Mesendoderm (in vitro differentiated cells): ENCODE results near the gene LRRC10.
A peak's percentile ranks its signal among the peaks of the same experiment; 100 is the strongest.

ENCODE experiments used
- DNase-seq: peaks from one replicate; pipeline ENCODE4 v3.0.0; 2013
- H2AK5ac ChIP-seq: 2 replicates; pipeline ENCODE4 v1.6.1; 2013; ENCODE audit warnings: low read length, inconsistent platforms
- H2BK120ac ChIP-seq: 2 replicates; pipeline ENCODE4 v1.6.1; 2013; ENCODE audit warnings: low read depth, mild to moderate bottlenecking, low read length, moderate library complexity, mixed read lengths
- H2BK15ac ChIP-seq: replicated peaks from 2 replicates; pipeline ENCODE4 v1.6.1; 2013; ENCODE audit warnings: low read depth, mild to moderate bottlenecking, moderate library complexity
- H2BK5ac ChIP-seq: 2 replicates; pipeline ENCODE4 v1.6.1; 2013; ENCODE audit warnings: low read length, inconsistent platforms
- H3K18ac ChIP-seq: 2 replicates; pipeline ENCODE4 v1.6.1; 2013; ENCODE audit warnings: mild to moderate bottlenecking, low read length, mixed read lengths
- H3K23ac ChIP-seq: one replicate; pipeline ENCODE4 v1.6.1; 2013; ENCODE audit warnings: low read length
- H3K27ac ChIP-seq: 2 replicates; pipeline ENCODE4 v1.5.1; 2013; ENCODE audit warnings: low read depth, mild to moderate bottlenecking, inconsistent platforms, low read length, moderate library complexity
- H3K27me3 ChIP-seq: 2 replicates; pipeline ENCODE4 v1.6.1; 2013; ENCODE audit warnings: low read length, control low read depth, mild to moderate bottlenecking, inconsistent platforms; ENCODE audit not compliant: insufficient read depth, poor library complexity
- H3K36me3 ChIP-seq: 2 replicates; pipeline ENCODE4 v1.6.1; 2013; ENCODE audit warnings: low read length, inconsistent platforms; ENCODE audit not compliant: control insufficient read depth, insufficient read depth
- H3K4ac ChIP-seq: one replicate; pipeline ENCODE4 v1.6.1; 2013; ENCODE audit warnings: low read depth, mild to moderate bottlenecking, low read length, moderate library complexity
- H3K4me1 ChIP-seq: 2 replicates; pipeline ENCODE4 v1.6.1; 2013; ENCODE audit warnings: low read depth, low read length, inconsistent platforms; ENCODE audit not compliant: control insufficient read depth
- H3K4me2 ChIP-seq: 2 replicates; pipeline ENCODE4 v1.6.1; 2013; ENCODE audit warnings: low read length
- H3K4me3 ChIP-seq: 2 replicates; pipeline ENCODE4 v1.5.1; 2013; ENCODE audit warnings: mild to moderate bottlenecking, low read length
- H3K56ac ChIP-seq: one replicate; pipeline ENCODE4 v1.6.1; 2013; ENCODE audit warnings: low read length
- H3K79me1 ChIP-seq: 2 replicates; pipeline ENCODE4 v1.6.1; 2013; ENCODE audit warnings: low read length, inconsistent platforms
- H3K79me2 ChIP-seq: 2 replicates; pipeline ENCODE4 v1.6.1; 2013; ENCODE audit warnings: mild to moderate bottlenecking, low read length; ENCODE audit not compliant: control insufficient read depth, insufficient read depth
- H3K9ac ChIP-seq: 2 replicates; pipeline ENCODE4 v1.6.1; 2013; ENCODE audit warnings: low read length, inconsistent platforms
- H4K5ac ChIP-seq: one replicate; pipeline ENCODE4 v1.6.1; 2013; ENCODE audit warnings: low read length
- H4K8ac ChIP-seq: one replicate; pipeline ENCODE4 v1.6.1; 2013; ENCODE audit warnings: low read depth, mild to moderate bottlenecking, control low read depth, low read length, moderate library complexity
- WGBS: extraction: QIAGEN DNeasy Blood & Tissue Kit; methylation state at CpG from one replicate; pipeline ENCODE4 v1.1.7; 2013; ENCODE audit warnings: low lambda C conversion rate, missing lambda C conversion rate; ENCODE audit not compliant: insufficient coverage; ENCODE audit errors: extremely low coverage; 5-methylcytosine and 5-hydroxymethylcytosine counted together

Gene LRRC10

DNA sequence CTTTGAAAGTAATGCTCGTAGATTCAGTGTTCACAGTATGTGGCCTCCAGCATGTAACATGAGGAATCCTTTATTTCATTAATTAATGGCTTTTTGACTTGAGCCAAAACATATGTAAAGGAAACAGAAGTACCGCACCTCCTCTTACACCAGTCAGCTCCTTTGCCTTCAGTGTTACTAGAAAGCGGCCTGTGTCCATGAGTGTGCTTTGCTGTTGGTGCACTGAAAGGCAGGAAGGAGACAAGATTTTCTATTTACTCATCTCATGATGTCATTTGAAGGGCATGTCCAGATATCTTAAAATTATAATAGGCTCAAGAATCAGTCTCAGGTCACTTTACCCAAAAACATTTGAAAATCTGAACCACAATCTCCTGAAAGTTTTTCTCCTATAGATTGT is 35.4 kb downstream of the LRRC10 start:
- H4K8ac ChIP-seq, result no peak overlapping the region
- no peak overlapping the region for H4K5ac ChIP-seq
- H3K23ac ChIP-seq, result no peak overlapping the region
- H3K27me3 ChIP-seq, result no peaks in the 10 kb centered on the region
- peaks cover 4% of the 10 kb centered on the region for H3K36me3 ChIP-seq
- no peak overlapping the region for H2AK5ac ChIP-seq
- no peak overlapping the region for H3K4ac ChIP-seq
- no peak overlapping the region for H3K18ac ChIP-seq
- H3K56ac ChIP-seq, result no peak overlapping the region
- no peak overlapping the region for H3K9ac ChIP-seq
- no peak overlapping the region for H3K4me2 ChIP-seq
- no peak for DNase-seq
- H3K4me1 ChIP-seq, result no peaks in the 10 kb centered on the region
- no peak overlapping the region for H2BK15ac ChIP-seq
- no peak overlapping the region for H3K4me3 ChIP-seq
- no CpG with 5 or more reads among the region's 3 CpGs for WGBS
- H3K79me2 ChIP-seq, result no peaks in the 10 kb centered on the region
- no peak overlapping the region for H2BK120ac ChIP-seq
- H3K27ac ChIP-seq, result no peak overlapping the region
- no peak overlapping the region for H2BK5ac ChIP-seq
- no peaks in the 10 kb centered on the region for H3K79me1 ChIP-seq

DNA sequence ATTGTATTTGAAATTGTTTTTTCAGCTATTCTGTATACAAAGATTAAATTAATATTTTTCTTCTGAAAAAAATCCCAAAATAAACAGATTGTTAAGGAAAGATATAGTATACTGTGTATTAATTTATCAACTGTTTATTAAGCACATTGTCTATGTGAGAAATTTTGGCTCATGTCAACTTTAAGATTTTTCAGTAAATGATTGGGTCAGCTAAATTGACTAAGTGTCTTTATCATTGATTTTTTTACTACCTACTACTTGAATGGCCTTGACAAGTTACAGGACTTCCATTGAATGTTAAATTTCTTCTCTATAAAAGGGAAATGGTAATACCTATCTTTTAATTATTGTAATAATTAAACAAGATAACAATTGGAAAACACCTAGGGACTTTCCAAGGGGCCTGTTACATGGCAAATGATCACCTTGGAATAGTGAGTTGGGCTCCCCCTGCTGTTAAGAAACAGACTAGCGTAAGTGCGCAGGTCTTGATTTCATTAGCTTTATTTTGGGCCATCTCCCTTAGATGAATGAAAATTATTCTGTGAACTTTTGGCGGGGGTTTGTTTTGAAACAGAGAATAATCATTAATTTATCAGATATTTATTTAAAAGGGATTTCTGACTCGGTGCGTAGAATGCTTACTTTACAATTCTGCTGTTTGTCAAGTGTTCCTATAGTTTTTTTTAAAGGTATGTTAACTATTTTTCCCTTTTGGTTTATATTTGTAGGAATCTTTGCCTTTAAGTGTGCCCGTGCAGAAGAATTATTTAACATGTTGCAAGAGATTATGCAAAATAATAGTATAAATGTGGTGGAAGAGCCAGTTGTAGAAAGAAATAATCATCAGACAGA is 39.9 kb downstream of the LRRC10 start:
- Histone ChIP-seq H2BK15ac (no peak overlapping the region), H3K4me2 (no peak overlapping the region), H2BK5ac (no peak overlapping the region), H3K18ac (no peak overlapping the region), H3K79me2 (no peaks in the 10 kb centered on the region), H3K79me1 (no peaks in the 10 kb centered on the region), H4K5ac (no peak overlapping the region), H3K36me3 (peaks cover 4% of the 10 kb centered on the region), H3K4me1 (no peaks in the 10 kb centered on the region), H3K23ac (no peak overlapping the region), H2BK120ac (no peak overlapping the region), H3K27ac (no peak overlapping the region), H3K9ac (no peak overlapping the region), H2AK5ac (no peak overlapping the region), H3K4ac (no peak overlapping the region), H3K4me3 (no peak overlapping the region), H3K27me3 (no peaks in the 10 kb centered on the region), H3K56ac (no peak overlapping the region), H4K8ac (no peak overlapping the region)
- WGBS, result no CpG with 5 or more reads among the region's 6 CpGs
- peak; percentile 78 for DNase-seq

DNA sequence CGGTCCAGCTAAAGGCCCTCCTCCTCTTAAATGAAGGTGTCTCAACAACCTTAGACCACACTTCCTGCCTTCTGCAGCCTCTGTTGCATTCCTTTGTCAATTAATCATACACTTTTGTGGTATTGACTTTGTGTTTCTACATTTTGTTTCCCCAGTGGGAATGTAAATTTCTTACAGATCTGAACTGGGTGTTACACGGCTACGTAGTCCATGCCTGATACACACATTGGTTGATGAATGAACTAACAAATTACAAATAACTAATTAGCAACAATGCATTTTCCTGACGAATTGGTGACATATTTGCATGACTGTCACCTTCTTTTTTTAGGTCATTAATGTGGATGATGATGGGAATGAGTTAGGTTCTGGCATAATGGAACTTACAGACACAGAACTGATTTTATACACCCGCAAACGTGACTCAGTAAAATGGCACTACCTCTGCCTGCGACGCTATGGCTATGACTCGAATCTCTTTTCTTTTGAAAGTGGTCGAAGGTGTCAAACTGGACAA is 40.6 kb downstream of the LRRC10 start:
- Histone ChIP-seq H3K4me3 (no peak overlapping the region), H2BK15ac (no peak overlapping the region), H3K9ac (no peak overlapping the region), H3K36me3 (peaks cover 4% of the 10 kb centered on the region), H2AK5ac (no peak overlapping the region), H3K18ac (no peak overlapping the region), H3K23ac (no peak overlapping the region), H3K27me3 (no peaks in the 10 kb centered on the region), H4K5ac (no peak overlapping the region), H3K4me2 (no peak overlapping the region), H2BK120ac (no peak overlapping the region), H3K79me1 (no peaks in the 10 kb centered on the region), H4K8ac (no peak overlapping the region), H3K79me2 (no peaks in the 10 kb centered on the region), H3K27ac (no peak overlapping the region), H3K56ac (no peak overlapping the region), H3K4me1 (no peaks in the 10 kb centered on the region), H2BK5ac (no peak overlapping the region), H3K4ac (no peak overlapping the region)
- WGBS, result no CpG with 5 or more reads among the region's 10 CpGs
- DNase-seq, result no peak

DNA sequence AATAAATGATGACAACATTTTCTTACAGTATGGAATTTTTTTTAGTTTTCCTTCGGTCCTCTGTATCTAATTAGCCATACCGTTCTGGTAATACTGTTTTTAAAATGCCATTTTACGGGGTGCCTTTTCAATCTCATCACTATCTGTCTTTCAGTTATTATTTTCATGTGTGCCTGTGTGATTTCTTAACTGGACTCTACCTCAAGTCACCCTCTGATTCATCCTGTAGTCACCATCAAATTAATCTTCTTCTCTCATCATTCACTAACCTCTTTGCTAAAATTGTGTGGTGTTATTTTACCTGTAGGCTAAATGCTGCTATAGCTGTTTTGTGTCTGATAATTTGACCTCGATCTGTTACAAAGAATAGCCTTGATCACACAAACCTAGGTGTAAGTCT is 41.5 kb downstream of the LRRC10 start:
- no peak overlapping the region for H2BK5ac ChIP-seq
- no peak for DNase-seq
- H3K4ac ChIP-seq, result no peak overlapping the region
- H4K8ac ChIP-seq, result no peak overlapping the region
- no peak overlapping the region for H2BK15ac ChIP-seq
- WGBS, result no CpG with 5 or more reads among the region's 4 CpGs
- H2BK120ac ChIP-seq, result no peak overlapping the region
- no peak overlapping the region for H4K5ac ChIP-seq
- H3K18ac ChIP-seq, result no peak overlapping the region
- H3K36me3 ChIP-seq, result peaks cover 2% of the 10 kb centered on the region
- no peak overlapping the region for H3K9ac ChIP-seq
- no peaks in the 10 kb centered on the region for H3K79me1 ChIP-seq
- no peaks in the 10 kb centered on the region for H3K4me1 ChIP-seq
- no peak overlapping the region for H3K4me2 ChIP-seq
- H3K4me3 ChIP-seq, result no peak overlapping the region
- H2AK5ac ChIP-seq, result no peak overlapping the region
- H3K27me3 ChIP-seq, result no peaks in the 10 kb centered on the region
- no peak overlapping the region for H3K56ac ChIP-seq
- no peak overlapping the region for H3K27ac ChIP-seq
- no peaks in the 10 kb centered on the region for H3K79me2 ChIP-seq
- no peak overlapping the region for H3K23ac ChIP-seq

DNA sequence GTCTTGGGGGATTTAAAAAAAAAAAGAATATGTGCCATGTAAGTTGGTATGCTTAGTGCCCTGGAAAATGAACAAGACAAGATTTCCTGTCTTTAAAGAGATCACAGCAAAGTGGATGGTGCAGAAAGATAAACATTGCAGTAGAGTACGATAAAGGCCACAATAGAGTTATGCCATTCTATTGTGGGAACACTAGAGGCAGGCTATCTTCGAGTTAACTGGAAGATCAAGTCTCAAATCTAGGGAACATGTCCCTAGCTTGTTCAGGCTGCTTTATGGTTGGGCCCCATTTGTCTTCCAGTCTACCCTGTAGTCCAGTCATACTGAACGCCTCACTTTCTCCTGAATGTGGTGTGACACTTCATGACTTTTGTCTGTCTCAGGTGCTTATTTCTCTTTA is 44.1 kb downstream of the LRRC10 start:
- Histone ChIP-seq H2BK5ac (no peak overlapping the region), H2BK120ac (no peak overlapping the region), H2BK15ac (no peak overlapping the region), H3K4me2 (no peak overlapping the region), H3K9ac (no peak overlapping the region), H3K27ac (no peak overlapping the region), H3K18ac (no peak overlapping the region), H3K4me1 (no peaks in the 10 kb centered on the region), H4K5ac (no peak overlapping the region), H3K56ac (no peak overlapping the region), H3K23ac (no peak overlapping the region), H3K79me2 (no peaks in the 10 kb centered on the region), H3K4ac (no peak overlapping the region), H3K79me1 (no peaks in the 10 kb centered on the region), H2AK5ac (no peak overlapping the region), H3K27me3 (no peaks in the 10 kb centered on the region), H4K8ac (no peak overlapping the region), H3K4me3 (no peak overlapping the region), H3K36me3 (no peaks in the 10 kb centered on the region)
- peak; percentile 29 for DNase-seq
- no CpG with 5 or more reads among the region's 3 CpGs for WGBS
